HEK293T (cell line): ENCODE results near the gene GRK1.

Source experiments
- ARNT ChIP-seq: fragments of 450-650 bp; IDR thresholded peaks from 2 replicates; pipeline ENCODE4 v1.6.1; 2017; ENCODE audit warnings: mild to moderate bottlenecking
- CTBP1 ChIP-seq: fragments of 450-650 bp; IDR thresholded peaks from 2 replicates; pipeline ENCODE4 v1.6.1; 2016; ENCODE audit warnings: borderline replicate concordance
- SUZ12 ChIP-seq: fragments of 450-650 bp; IDR thresholded peaks from 2 replicates; pipeline ENCODE4 v1.6.1; 2016; ENCODE audit warnings: mild to moderate bottlenecking

DNA sequence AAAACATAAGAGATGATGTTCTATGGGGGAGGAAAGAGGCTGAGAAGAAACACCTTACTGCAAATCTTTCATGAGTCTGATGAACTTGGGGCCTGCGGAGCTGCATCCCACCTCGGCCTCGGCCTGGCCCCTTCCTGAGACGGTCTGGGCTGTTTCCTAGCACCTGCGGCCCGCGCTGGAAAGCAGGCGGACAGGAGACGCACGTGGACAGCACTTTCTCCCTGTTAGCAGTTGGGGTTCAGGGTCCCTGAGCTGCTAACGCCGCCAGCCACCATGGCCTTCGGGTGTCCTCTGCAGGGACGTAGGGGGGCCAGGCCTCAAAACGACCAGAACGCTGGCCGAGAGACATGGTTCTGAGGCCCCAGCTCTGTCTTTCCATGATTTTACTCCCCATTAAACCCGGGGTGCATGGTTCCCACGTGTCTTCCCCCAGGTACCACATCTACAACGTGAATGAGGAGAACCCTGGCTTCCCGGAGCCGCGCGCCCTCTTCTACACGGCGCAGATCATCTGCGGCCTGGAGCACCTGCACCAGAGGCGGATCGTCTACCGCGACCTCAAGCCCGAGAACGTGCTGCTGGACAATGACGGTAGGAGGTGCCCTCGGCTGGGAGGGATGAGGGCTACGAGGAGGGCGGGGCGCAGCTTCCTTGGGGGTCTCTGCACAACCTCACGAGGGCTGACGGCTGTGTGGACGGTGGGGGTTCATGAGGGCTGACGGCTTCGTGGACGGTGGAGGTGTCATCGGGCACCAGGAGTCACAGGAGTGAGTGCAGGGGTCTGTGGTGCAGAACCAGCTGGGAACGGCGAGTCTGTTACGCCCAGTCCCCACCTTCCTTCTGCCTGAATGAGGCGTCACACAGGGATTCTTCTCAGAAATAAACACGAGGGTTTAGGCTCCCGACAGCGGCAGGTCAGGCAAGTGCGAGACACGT, 4.3 kb downstream of the GRK1 start:
- TF ChIP-seq CTBP1 (no peak), ARNT (no peak), SUZ12 (no peak)
